MM.1S (cell line): ENCODE data around the gene GJA3.
A peak's percentile ranks its signal among the peaks of the same experiment; 100 is the strongest.

Source experiments
- DNase-seq: peaks from one replicate; pipeline ENCODE4 v3.0.0-alpha.2; 2015
- H2AFZ ChIP-seq: fragments of 300-600 bp; sonication (generic); 2 replicates; pipeline ENCODE4 v1.6.0; 2016; ENCODE audit warnings: antibody characterized with exemption, low read length
- H3F3A ChIP-seq: fragments of 300-600 bp; sonication (generic); 2 replicates; pipeline ENCODE4 v1.6.1; 2016; ENCODE audit warnings: mild to moderate bottlenecking, antibody characterized with exemption, low read length, moderate library complexity, mixed read lengths; ENCODE audit not compliant: insufficient read depth
- H3K27ac ChIP-seq: fragments of 300-600 bp; sonication (generic); 2 replicates; pipeline ENCODE4 v1.5.1; 2016; ENCODE audit warnings: mild to moderate bottlenecking, low read length
- H3K27me3 ChIP-seq: fragments of 300-600 bp; sonication (generic); replicated peaks from 2 replicates; pipeline ENCODE4 v1.6.0; 2016; ENCODE audit warnings: low read length; ENCODE audit not compliant: insufficient read depth
- H3K36me3 ChIP-seq: fragments of 300-600 bp; sonication (generic); replicated peaks from 2 replicates; pipeline ENCODE4 v1.6.1; 2016; ENCODE audit warnings: mild to moderate bottlenecking, low read length, mixed read lengths; ENCODE audit not compliant: insufficient read depth
- H3K4me1 ChIP-seq: fragments of 300-600 bp; sonication (generic); 2 replicates; pipeline ENCODE4 v1.6.1; 2016; ENCODE audit warnings: low read length, mixed read lengths
- H3K4me2 ChIP-seq: fragments of 300-600 bp; sonication (generic); 2 replicates; pipeline ENCODE4 v1.6.0; 2016; ENCODE audit warnings: low read depth, low read length
- H3K4me3 ChIP-seq: fragments of 300-600 bp; sonication (generic); 2 replicates; pipeline ENCODE4 v1.5.1; 2016; ENCODE audit warnings: low read length, mixed read lengths
- H3K79me2 ChIP-seq: fragments of 300-600 bp; sonication (generic); 2 replicates; pipeline ENCODE4 v1.6.1; 2016; ENCODE audit warnings: mixed run types, low read length, mixed read lengths
- H3K9ac ChIP-seq: fragments of 300-600 bp; sonication (generic); 2 replicates; pipeline ENCODE4 v1.6.1; 2016; ENCODE audit warnings: low read length, mixed read lengths
- H3K9me2 ChIP-seq: fragments of 300-600 bp; sonication (generic); replicated peaks from 2 replicates; pipeline ENCODE4 v1.6.1; 2016; ENCODE audit warnings: mild to moderate bottlenecking, low read length, mixed read lengths; ENCODE audit not compliant: insufficient read depth
- H3K9me3 ChIP-seq: fragments of 300-600 bp; sonication (generic); replicated peaks from 2 replicates; pipeline ENCODE4 v1.6.1; 2016; ENCODE audit warnings: mild to moderate bottlenecking, low read length, mixed read lengths; ENCODE audit not compliant: insufficient read depth
- H4K20me1 ChIP-seq: fragments of 300-600 bp; sonication (generic); 2 replicates; pipeline ENCODE4 v1.6.1; 2016; ENCODE audit warnings: mild to moderate bottlenecking, low read length, moderate library complexity, mixed read lengths; ENCODE audit not compliant: insufficient read depth
- CTCF ChIP-seq: fragments of 300-600 bp; sonication (generic); IDR thresholded peaks from 2 replicates; pipeline ENCODE4 v1.5.1; 2016; ENCODE audit warnings: antibody characterized with exemption, low read length, mixed read lengths
- EZH2 ChIP-seq: fragments of 300-600 bp; sonication (generic); optimal IDR thresholded peaks from 2 replicates; pipeline ENCODE3; 2017; ENCODE audit warnings: low read depth, mild to moderate bottlenecking, antibody characterized with exemption, low read length, mixed read lengths
- EZH2phosphoT487 ChIP-seq: fragments of 300-600 bp; sonication (generic); IDR thresholded peaks from 2 replicates; pipeline ENCODE4 v1.6.1; 2018; ENCODE audit warnings: antibody characterized with exemption, low read length

Gene GJA3

DNA sequence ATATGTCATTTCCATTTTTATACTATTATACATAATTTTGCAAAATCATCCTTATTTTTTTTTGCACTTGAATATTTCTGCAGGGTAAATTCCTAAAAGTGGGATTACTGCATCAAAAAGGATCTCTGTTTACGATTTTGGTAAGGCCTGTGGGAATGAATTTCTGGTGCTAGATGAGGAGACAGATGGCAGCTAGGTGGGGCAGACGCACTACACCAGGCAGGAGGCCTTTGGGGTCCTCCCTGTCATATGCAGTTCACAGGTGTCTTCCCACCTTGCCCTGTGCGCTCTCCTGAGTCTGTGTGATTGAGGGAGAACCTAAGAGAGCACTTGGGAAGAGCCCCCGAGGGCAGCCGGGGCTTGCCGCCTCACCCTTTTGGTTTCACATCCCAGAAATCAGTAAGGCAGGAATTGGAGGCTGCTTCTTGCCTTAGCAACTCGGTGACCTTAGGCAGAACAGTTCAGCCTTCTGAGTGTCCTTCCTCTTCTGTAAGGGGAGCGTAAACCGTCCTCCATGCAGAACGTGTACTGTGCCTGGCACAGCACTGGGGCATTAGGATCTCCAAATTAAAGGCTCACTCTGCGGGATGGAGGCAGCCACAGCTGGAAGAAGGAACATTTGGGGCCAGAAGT, 45.3 kb upstream of the GJA3 start:
- no peaks in the 10 kb centered on the region for H3K36me3 ChIP-seq
- no peaks in the 10 kb centered on the region for H3K27me3 ChIP-seq
- H3F3A ChIP-seq = no peaks in the 10 kb centered on the region
- H2AFZ ChIP-seq = no peak overlapping the region
- no peak overlapping the region for H3K4me2 ChIP-seq
- no peak overlapping the region for H3K4me3 ChIP-seq
- TF ChIP-seq EZH2 (no peak), CTCF (no peak), EZH2phosphoT487 (no peak)
- H3K9me3 ChIP-seq = no peaks in the 10 kb centered on the region
- H4K20me1 ChIP-seq = no peaks in the 10 kb centered on the region
- H3K27ac ChIP-seq = no peak overlapping the region
- no peaks in the 10 kb centered on the region for H3K79me2 ChIP-seq
- no peaks in the 10 kb centered on the region for H3K4me1 ChIP-seq
- H3K9ac ChIP-seq = no peak overlapping the region
- H3K9me2 ChIP-seq = no peaks in the 10 kb centered on the region
- no peak for DNase-seq

DNA sequence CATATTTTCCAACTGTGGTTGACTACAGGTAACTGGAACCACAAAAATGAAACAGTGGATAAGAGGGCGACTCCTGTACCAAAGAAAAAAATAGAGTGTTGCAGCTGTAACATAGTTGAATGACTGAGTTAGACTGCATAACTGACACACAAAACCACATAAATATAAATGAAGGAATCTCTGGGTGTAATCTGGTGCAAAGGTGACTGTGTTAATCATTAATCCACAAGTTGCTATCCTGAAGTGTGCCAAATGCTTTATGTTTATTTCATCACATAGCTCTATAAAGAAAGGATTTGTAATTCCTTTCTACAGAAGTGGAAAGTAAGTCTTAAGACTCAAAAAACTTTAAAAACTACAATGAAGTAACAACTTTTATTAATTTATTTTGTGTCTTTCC, 37.9 kb upstream of the GJA3 start:
- Histone ChIP-seq H3K4me3 (no peak overlapping the region), H4K20me1 (no peaks in the 10 kb centered on the region), H3K9ac (no peak overlapping the region), H3K79me2 (no peaks in the 10 kb centered on the region), H3K9me3 (no peaks in the 10 kb centered on the region), H3K4me2 (no peak overlapping the region), H3K27me3 (no peaks in the 10 kb centered on the region; the same call in 1 of the 2 replicates), H3K27ac (no peak overlapping the region), H3K9me2 (no peaks in the 10 kb centered on the region), H3F3A (no peaks in the 10 kb centered on the region), H3K36me3 (no peaks in the 10 kb centered on the region), H3K4me1 (no peaks in the 10 kb centered on the region), H2AFZ (no peak overlapping the region)
- no peak for DNase-seq
- TF ChIP-seq EZH2 = no peak
- TF ChIP-seq CTCF = no peak
- no peak for TF ChIP-seq EZH2phosphoT487

DNA sequence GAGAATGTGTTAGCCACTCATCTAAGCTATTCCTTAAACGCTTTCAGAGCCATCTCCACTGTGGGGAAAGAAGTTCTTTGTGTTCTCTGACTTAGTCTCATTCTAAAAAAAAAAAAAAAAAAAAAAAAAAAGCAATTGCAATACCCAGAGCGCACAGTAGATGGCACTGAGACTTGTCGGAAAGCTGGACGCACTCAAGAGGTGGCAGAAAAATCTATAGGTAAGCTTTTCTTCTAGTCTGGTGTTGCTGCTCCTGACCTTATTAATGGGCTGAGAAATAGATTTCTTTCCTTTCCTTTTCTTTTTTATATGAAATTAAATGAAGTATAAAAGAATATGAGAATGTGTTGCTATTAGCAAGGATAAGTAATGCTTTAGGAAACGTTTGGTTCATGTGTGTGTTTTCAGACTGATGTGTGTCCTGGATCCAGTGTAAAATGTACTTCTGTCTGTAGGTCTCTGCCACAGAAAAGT, 36.5 kb upstream of the GJA3 start:
- H3K27ac ChIP-seq = no peak overlapping the region
- TF ChIP-seq EZH2phosphoT487 (no peak), EZH2 (no peak), CTCF (peak; percentile 41)
- H2AFZ ChIP-seq = no peak overlapping the region
- H3K79me2 ChIP-seq = no peaks in the 10 kb centered on the region
- peak; percentile 42 for DNase-seq
- no peaks in the 10 kb centered on the region for H4K20me1 ChIP-seq
- no peak overlapping the region for H3K9ac ChIP-seq
- H3K4me1 ChIP-seq = no peaks in the 10 kb centered on the region
- H3K4me3 ChIP-seq = no peak overlapping the region
- H3K36me3 ChIP-seq = no peaks in the 10 kb centered on the region
- H3K9me3 ChIP-seq = no peaks in the 10 kb centered on the region
- H3K4me2 ChIP-seq = peak overlapping the region; percentile 45; the same call in 1 of the 2 replicates
- no peaks in the 10 kb centered on the region; the same call in 1 of the 2 replicates for H3K27me3 ChIP-seq
- H3F3A ChIP-seq = no peaks in the 10 kb centered on the region
- H3K9me2 ChIP-seq = no peaks in the 10 kb centered on the region
